Pancreas (tissue), 10 donors: ENCODE data around the gene NBEA. TPM values are rescaled to one million over a fixed set of nuclear protein-coding genes. Genes with fewer than 3 reads are reported as not detected.

ENCODE experiments used
- ATAC-seq, 4 donors: fragments of 200-7000 bp; cut with Tn5 transposase; one replicate each; pipeline versions ENCODE4 v1.8.0 to v1.9.1; 2020; ENCODE audit warnings: mild to moderate bottlenecking in 4 of 4, moderate library complexity in 4 of 4
- DNase-seq, 6 donors: peaks; one replicate each; pipeline ENCODE4 v3.0.0-alpha.2; 2020
- FAIRE-seq: peaks from 2 replicates; lab custom pipeline; 2012; peaks lifted over from hg19 to GRCh38; lab: Jason Lieb, UNC
- H3K27ac ChIP-seq, 4 donors: fragments of 200-600 bp; sonication (generic); 1 replicate in 3 of 4; 2 replicates in 1 of 4; pipeline versions ENCODE4 v1.5.0 to v1.8.0; 2020
- H3K27me3 ChIP-seq, 4 donors: fragments of 200-600 bp; one replicate each; pipeline ENCODE4 v1.8.0; 2021
- H3K36me3 ChIP-seq, 3 donors: fragments of 200-600 bp; sonication (generic) in 1 of 3; one replicate each; pipeline versions ENCODE4 v1.5.0 to v1.8.0; 2020 to 2021
- H3K4me1 ChIP-seq, 3 donors: fragments of 200-600 bp; one replicate each; pipeline ENCODE4 v1.8.0; 2021
- H3K4me3 ChIP-seq, 4 donors: fragments of 200-600 bp; sonication (generic) in 2 of 4; one replicate each; pipeline versions ENCODE4 v1.5.0 to v1.8.0; 2020 to 2021
- H3K9me3 ChIP-seq, 4 donors: fragments of 200-600 bp; one replicate each; pipeline ENCODE4 v1.8.0; 2021
- CTCF ChIP-seq, 4 donors: fragments of 200-600 bp; sonication (generic) in 3 of 4; IDR thresholded peaks; one replicate each; pipeline versions ENCODE4 v1.5.0 to v1.8.0; 2021; ENCODE audit warnings: antibody characterized with exemption in 4 of 4
- WGBS, 2 donors: extraction: QIAGEN DNeasy Blood & Tissue Kit; methylation state at CpG; one replicate each; pipeline ENCODE4 v1.1.7; 2013; 5-methylcytosine and 5-hydroxymethylcytosine counted together
- intact Hi-C, 3 donors: fragments of 100-400 bp; cut with DNase I; formaldehyde crosslinking; loops; one replicate each; pipeline versions ENCODE4 v1.11.1 to v1.14.2; 2022
- polyA plus RNA-seq, 2 donors: library from polyadenylated mRNA; stranded (reverse); fragments of 200-250 nt; gene quantifications; one replicate each; pipeline ENCODE4 v1.2.3, GENCODE V29; 2013
- total RNA-seq, 6 donors: library from RNA; stranded (reverse); fragmentation: NEBNext Ultra II Directional in 4 of 6; extraction: Animal tissue kit (Norgen Biotek cat#: 25700) in 4 of 6; gene quantifications; one replicate each; pipeline versions ENCODE4 v1.2.1 to v1.2.4, GENCODE V29; 2021 to 2023
- donor health status: healthy with polysubstance abuse.
- donor health status: DM: no; HTN: no; CAD: no; lungs with moderate emphysema.
- donor health status: DM: no; HTN: no; CAD: no.
- donor health status: control.
- donor health status: control.
- donor health status: Bipolar disorder and iron deficiency.
- donor health status: DM: yes; HTN: yes; CAD: no.
- donor health status: DM: no; HTN: no; CAD: no.
- donor health status: DM: no; HTN: no; CAD: no.
- donor health status: DM: yes; HTN: yes; CAD: no.

NBEA gene
- total and polyA plus RNA-seq, 8 donors, result 2.4 to 10.4 (median 4.8) TPM

GRCh38 chr13:35549481-35549880, 607.4 kb downstream of the NBEA start:
- intact Hi-C loops, result no loop called here
- TF ChIP-seq CTCF (IDR thresholded peaks at IDR 0.05), result no peak
- FAIRE-seq (no peak), ATAC-seq (peak in 1 of 4 donors; percentile 40), DNase-seq (no peak)
- no peaks in the 10 kb centered on the region for H3K4me1 ChIP-seq
- H3K27me3 ChIP-seq, result no peaks in the 10 kb centered on the region
- no peaks in the 10 kb centered on the region for H3K36me3 ChIP-seq
- H3K9me3 ChIP-seq, result no peaks in the 10 kb centered on the region
- H3K27ac ChIP-seq, result no peak overlapping the region
- H3K4me3 ChIP-seq, result no peak overlapping the region

GRCh38 chr13:35552172-35552844, 610.2 kb downstream of the NBEA start:
- H3K36me3 ChIP-seq, result no peaks in the 10 kb centered on the region
- intact Hi-C loops, result no loop called here
- no peaks in the 10 kb centered on the region for H3K4me1 ChIP-seq
- H3K27me3 ChIP-seq, result no peaks in the 10 kb centered on the region
- no peaks in the 10 kb centered on the region for H3K9me3 ChIP-seq
- H3K4me3 ChIP-seq, result no peak overlapping the region
- 72 to 77% methylated on average over 3 of the region's 3 CpGs for WGBS, 2 donors
- TF ChIP-seq CTCF (IDR thresholded peaks at IDR 0.05), result no peak
- H3K27ac ChIP-seq, result no peak overlapping the region
- no peak for FAIRE-seq
- DNase-seq, result no peak
- ATAC-seq, result no peak

- Histone ChIP-seq H3K27me3 (no peaks in the 10 kb centered on the region), H3K36me3 (no peaks in the 10 kb centered on the region), H3K4me3 (no peak overlapping the region), H3K27ac (no peak overlapping the region), H3K4me1 (no peaks in the 10 kb centered on the region), H3K9me3 (no peaks in the 10 kb centered on the region)
- ATAC-seq, result no peak
- WGBS, 2 donors, result 89% methylated on average over 3 of the region's 3 CpGs
- no peak for FAIRE-seq
- intact Hi-C loops, result no loop called here
- no peak for DNase-seq
- TF ChIP-seq CTCF (IDR thresholded peaks at IDR 0.05), result no peak
These were observed 613.0 kb downstream of the NBEA start for GRCh38 chr13:35554972-35555623.

GRCh38 chr13:35557475-35557874, 615.4 kb downstream of the NBEA start:
- no peak for FAIRE-seq
- no peaks in the 10 kb centered on the region for H3K27me3 ChIP-seq
- no peak for ATAC-seq
- no peaks in the 10 kb centered on the region for H3K9me3 ChIP-seq
- 78 to 83% methylated on average over 3 of the region's 3 CpGs for WGBS, 2 donors
- no peak overlapping the region for H3K27ac ChIP-seq
- no peaks in the 10 kb centered on the region for H3K4me1 ChIP-seq
- no peak overlapping the region for H3K4me3 ChIP-seq
- no peaks in the 10 kb centered on the region for H3K36me3 ChIP-seq
- no peak for DNase-seq
- no peak for TF ChIP-seq CTCF (IDR thresholded peaks at IDR 0.05)
- intact Hi-C loops, result no loop called here

GRCh38 chr13:35561540-35561939, 619.5 kb downstream of the NBEA start:
- 89 to 92% methylated on average over 2 of the region's 2 CpGs for WGBS, 2 donors
- no peak overlapping the region for H3K4me3 ChIP-seq
- H3K4me1 ChIP-seq, result no peaks in the 10 kb centered on the region
- H3K36me3 ChIP-seq, result no peaks in the 10 kb centered on the region
- H3K27me3 ChIP-seq, result no peaks in the 10 kb centered on the region
- intact Hi-C loops, result no loop called here
- DNase-seq (no peak), FAIRE-seq (no peak), ATAC-seq (no peak)
- H3K9me3 ChIP-seq, result no peaks in the 10 kb centered on the region
- TF ChIP-seq CTCF (IDR thresholded peaks at IDR 0.05), result no peak
- no peak overlapping the region for H3K27ac ChIP-seq
